Stimulated activated CD8-positive, alpha-beta memory T cell treated with anti-CD3 and anti-CD28 coated beads, Interleukin-2, amount 100 ng/mL, for 1 hour (primary cell): ENCODE measurements around the gene NFX1.

Experiments
- DNase-seq, 2 donors: peaks; one replicate each; pipeline ENCODE4 v3.0.0-alpha.2; 2020; ENCODE audit warnings: low read depth in 2 of 2

The NFX1 gene

GRCh38 chr9:33267151-33267767 lies 23.1 kb upstream of the NFX1 start:
- DNase-seq: no peak

- no peak for DNase-seq
Observed at GRCh38 chr9:33270146-33270545, 20.2 kb upstream of the NFX1 start.

- no peak for DNase-seq
Observed at GRCh38 chr9:33272061-33272460, 18.3 kb upstream of the NFX1 start.

GRCh38 chr9:33273266-33273971 lies 16.9 kb upstream of the NFX1 start:
- DNase-seq: no peak

- DNase-seq: no peak
Observed at GRCh38 chr9:33273972-33274328, 16.4 kb upstream of the NFX1 start.

- no peak for DNase-seq
Observed at GRCh38 chr9:33277484-33277883, 12.8 kb upstream of the NFX1 start.

- no peak for DNase-seq
Observed at GRCh38 chr9:33285502-33285901, 4.8 kb upstream of the NFX1 start.

GRCh38 chr9:33287087-33287490 lies 3.2 kb upstream of the NFX1 start:
- DNase-seq: no peak

- DNase-seq: no peak
Observed at GRCh38 chr9:33288235-33288634, 2.1 kb upstream of the NFX1 start.

GRCh38 chr9:33288828-33289483 lies 1.4 kb upstream of the NFX1 start:
- DNase-seq: no peak

- no peak for DNase-seq
Observed at GRCh38 chr9:33289496-33289895, 820 bp upstream of the NFX1 start.

- no peak for DNase-seq
Observed at GRCh38 chr9:33289936-33290246, 425 bp upstream of the NFX1 start.

GRCh38 chr9:33291031-33291397 lies 698 bp downstream of the NFX1 start:
- no peak for DNase-seq

- DNase-seq: no peak
Observed at GRCh38 chr9:33291901-33292300, 1.6 kb downstream of the NFX1 start.

GRCh38 chr9:33293782-33294181 lies 3.5 kb downstream of the NFX1 start:
- no peak for DNase-seq

- DNase-seq: no peak
Observed at GRCh38 chr9:33294670-33295432, 4.5 kb downstream of the NFX1 start.

GRCh38 chr9:33295571-33295970 lies 5.3 kb downstream of the NFX1 start:
- DNase-seq: no peak

- no peak for DNase-seq
Observed at GRCh38 chr9:33297432-33297831, 7.1 kb downstream of the NFX1 start.

- no peak for DNase-seq
Observed at GRCh38 chr9:33300546-33300945, 10.2 kb downstream of the NFX1 start.

GRCh38 chr9:33304362-33304761 lies 14.0 kb downstream of the NFX1 start:
- DNase-seq: no peak

- no peak for DNase-seq
Observed at GRCh38 chr9:33306037-33306436, 15.7 kb downstream of the NFX1 start.

GRCh38 chr9:33307067-33307466 lies 16.8 kb downstream of the NFX1 start:
- DNase-seq: no peak

- DNase-seq: no peak
Observed at GRCh38 chr9:33309903-33310302, 19.6 kb downstream of the NFX1 start.
